HG03045 (cell line): ENCODE results near the gene ZFYVE27.

Source experiments
- ATAC-seq: cut with Tn5 transposase; IDR thresholded peaks from one replicate; pipeline ENCODE4 v1.9.1; 2021; ENCODE audit warnings: mild to moderate bottlenecking, moderate library complexity; ENCODE audit not compliant: unreplicated experiment

The ZFYVE27 gene

GRCh38 chr10:97743169-97743943, 6.4 kb downstream of the ZFYVE27 start:
- no peak for ATAC-seq

DNA sequence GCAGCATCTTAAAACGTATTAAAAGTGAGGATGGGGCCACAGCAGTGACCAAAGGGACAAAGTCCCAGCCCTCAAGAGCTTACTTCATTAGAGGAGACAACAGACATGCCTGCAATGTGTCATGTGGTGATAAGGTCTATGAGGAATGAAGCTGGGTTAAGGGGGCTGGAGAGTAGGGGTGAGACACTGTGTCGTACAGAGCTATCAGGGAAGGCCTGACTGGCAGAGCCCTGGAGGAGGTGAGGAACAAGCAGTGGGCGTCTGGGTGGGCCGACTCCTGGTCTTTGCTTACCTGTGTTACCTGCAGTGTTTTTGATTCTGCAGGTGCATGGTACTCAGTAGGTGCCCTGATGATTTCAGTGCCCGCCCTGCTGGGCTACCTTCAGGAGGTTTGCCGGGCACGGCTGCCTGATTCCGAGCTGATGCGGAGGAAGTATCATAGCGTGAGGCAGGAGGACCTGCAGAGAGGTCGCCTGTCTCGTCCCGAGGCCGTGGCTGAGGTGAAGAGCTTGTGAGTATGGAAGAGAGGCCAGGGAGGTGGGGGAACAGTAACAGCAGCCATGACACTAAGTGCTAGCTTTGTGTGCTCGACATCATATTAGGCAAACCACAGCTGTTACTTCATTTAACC, 7.6 kb downstream of the ZFYVE27 start:
- ATAC-seq: no peak

GRCh38 chr10:97747573-97747972, 10.6 kb downstream of the ZFYVE27 start:
- no peak for ATAC-seq

- no peak for ATAC-seq
Observed at GRCh38 chr10:97748116-97748515, 11.2 kb downstream of the ZFYVE27 start.

- no peak for ATAC-seq
Observed at GRCh38 chr10:97752956-97753355, 16.0 kb downstream of the ZFYVE27 start.

GRCh38 chr10:97754726-97755125, 17.8 kb downstream of the ZFYVE27 start:
- no peak for ATAC-seq

GRCh38 chr10:97755718-97756117, 18.8 kb downstream of the ZFYVE27 start:
- ATAC-seq: no peak

- no peak for ATAC-seq
Observed at GRCh38 chr10:97757471-97757870, 20.5 kb downstream of the ZFYVE27 start.

DNA sequence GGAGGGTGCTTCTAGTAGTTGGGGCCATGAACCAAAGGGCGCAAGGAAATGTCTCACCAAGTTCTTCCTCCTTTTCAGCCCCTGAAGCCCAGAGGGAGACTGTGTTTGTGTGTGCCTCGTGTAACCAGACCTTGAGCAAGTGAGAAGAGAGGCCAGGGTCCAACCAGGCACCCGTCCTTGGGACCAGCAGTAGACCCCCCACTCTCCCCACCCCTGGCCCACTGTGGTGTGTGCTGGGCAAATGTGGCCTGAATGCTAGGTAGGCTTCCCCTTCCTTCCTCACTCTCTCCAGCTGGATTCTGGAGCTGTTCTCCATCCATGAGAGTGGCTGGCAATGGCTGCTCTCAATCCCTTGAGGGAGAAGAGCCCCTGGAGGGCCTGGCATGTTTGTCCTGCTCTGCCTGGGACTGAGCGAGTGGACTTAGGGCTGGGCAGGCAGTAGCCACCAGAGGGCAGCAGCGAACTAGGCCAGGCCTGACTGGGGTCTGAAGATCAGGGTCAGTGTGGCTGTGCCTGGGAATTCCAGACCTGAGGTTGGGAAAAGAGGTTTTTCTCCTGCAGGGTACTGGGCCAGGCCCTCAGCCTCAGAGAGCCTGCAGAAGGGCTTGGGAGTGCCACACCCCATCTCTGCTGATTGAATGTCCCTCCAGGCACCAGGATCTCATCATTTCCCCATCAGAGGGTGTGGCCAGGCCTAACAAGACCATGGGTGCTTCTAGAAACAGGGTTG, 22.4 kb downstream of the ZFYVE27 start:
- no peak for ATAC-seq

DNA sequence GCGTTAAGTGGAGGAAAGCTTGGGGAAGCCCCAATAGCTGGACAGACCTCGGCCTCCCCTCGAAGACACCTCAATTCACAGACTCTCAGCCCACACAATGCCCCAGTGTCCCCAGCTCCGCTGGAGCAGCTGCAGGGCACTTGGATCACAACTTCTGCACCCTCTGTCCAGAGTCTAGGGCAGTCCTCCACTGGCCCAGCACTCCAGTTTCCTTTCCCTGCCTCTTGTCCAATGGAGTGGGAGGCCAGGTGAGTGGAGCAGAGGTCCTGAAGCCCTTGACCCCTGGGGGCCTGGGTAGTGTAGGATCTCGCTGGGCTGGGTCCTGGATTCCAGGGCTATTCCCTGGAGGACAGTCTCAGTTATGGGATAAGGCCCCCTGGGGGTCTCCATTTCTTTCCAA, 23.0 kb downstream of the ZFYVE27 start:
- no peak for ATAC-seq

DNA sequence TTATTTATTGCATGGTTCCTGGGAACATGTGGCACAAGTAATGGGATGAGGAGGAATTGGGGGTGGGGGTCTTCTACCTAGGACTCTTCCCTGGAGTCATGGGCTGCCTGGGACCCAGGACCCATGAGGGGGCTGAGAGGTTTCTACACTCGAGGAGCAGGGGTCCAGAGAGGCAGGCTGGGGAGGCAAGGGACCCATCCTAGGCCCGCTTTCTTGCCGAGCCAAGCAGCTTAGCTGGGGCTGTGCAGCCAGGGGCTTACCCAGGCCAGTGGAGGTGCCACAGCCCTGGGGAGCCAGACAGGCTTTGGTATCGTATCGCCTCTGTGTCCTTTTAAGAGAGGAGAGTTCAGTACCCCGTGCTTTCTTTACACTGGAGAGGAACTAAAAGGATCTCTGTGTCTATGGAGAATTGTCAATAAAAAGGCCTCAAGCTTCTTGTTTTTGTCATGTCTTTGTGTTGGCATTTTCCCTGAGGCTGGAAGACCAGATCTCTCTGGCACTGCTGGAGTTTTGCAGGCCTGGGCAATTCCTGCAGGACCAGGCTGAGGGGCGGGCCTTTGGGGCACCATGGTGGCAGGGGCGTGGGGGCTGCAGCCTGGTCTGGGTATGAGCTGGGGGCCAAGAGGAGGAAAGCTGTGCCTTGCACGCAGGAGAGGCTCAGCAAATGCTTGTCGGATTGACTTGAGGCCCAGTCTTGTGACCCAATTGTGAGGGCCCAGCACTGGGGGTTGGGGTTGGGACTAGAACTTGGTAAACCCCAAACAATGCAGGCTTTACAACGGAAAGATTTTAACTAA, 23.7 kb downstream of the ZFYVE27 start:
- no peak for ATAC-seq

GRCh38 chr10:97761331-97761865, 24.5 kb downstream of the ZFYVE27 start:
- ATAC-seq: no peak

DNA sequence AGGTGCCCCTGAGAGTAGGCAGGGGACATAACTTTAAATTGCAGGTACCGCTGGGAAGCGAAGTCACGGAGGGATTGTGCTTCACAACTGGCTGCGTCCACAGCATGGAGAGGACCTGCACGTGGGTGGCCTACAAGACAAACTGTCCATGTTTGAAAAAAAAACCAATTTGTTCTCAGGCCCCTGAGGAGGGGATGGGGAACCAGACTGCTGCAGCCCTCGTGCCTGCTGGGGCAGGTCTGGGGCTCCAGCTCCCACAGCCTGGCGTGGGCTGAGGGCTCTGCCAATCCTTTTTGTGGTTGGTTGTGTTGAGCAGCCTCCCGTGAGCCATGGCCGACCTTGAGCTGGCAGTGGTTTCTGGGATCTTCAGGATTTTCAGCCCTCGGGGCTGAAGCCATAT, 25.1 kb downstream of the ZFYVE27 start:
- ATAC-seq: no peak

DNA sequence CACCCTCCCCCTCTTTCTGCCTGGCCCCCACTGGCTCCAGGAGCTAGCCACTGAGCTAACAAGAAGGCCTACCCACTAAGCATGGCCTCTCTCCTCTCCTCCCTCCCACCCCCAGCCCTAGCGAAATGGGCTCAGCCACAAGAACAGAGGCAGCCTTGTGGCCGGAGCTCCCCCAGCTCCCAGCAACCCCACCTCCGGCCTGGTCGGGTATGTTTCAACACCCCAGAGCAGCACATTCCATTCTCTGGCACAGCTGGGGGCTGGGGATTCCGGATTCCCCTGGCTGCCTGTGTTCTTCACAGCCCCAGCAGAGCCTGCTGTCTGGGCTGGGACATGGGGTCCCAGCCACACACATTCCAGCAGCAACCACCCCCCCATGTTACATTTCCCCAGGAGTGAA, 25.9 kb downstream of the ZFYVE27 start:
- no peak for ATAC-seq

DNA sequence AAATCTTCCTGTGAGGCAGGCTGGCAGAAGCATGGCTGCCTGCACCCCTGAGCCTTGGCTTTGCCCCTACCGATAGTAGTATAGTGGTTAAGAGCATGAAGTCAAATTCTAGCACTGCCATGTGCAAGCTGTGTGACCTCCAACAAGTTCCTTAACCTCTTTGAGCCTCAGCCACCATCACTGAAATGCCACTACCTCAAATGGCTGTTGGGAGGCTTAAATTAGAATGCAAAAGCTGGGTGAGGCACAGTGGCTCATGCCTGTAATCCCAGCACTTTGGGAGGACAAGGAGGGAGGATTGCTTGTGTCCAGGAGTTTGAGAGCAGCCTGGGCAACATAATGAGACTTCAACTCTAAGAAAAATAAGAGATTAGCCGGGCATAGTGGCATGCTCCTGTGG, 26.5 kb downstream of the ZFYVE27 start:
- no peak for ATAC-seq

DNA sequence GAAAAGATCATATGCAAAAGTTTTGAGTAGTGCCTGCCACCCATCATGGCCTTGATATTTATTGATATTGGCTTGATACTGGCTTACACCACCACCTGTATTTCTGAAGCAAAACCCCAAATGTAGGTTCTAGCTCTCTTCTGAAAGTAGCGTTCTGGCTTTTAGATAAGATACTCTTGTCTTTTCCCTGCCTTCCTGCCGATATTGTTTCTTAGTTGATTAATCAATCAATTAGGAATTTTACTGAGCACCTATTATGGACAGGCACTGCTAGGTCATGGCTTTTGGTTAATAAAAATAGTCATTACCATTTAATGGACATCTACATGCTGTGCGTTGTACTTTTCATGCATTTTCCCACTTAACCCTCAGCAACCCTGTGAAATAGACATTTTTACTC, 27.0 kb downstream of the ZFYVE27 start:
- no peak for ATAC-seq

DNA sequence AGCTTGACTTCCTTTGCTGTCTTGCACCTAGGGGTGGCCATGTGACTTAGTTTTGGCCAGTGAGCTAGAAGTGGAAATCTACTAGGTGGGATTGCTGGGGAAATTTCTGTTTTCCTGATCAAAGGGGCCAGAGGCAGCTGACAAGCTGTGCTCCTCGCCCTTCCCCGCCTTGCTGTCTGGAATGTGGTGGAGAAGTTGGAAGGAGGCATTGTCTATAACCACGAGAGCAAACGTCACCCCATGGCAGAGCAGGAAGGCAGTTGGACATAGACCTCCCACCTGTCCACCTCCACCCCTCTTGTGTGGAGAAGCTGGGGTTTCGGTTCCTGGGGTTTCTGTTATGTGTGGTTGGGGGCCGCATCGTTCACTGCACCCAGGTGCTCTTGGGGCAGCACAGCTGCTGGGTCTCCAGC, 27.6 kb downstream of the ZFYVE27 start:
- ATAC-seq: no peak

DNA sequence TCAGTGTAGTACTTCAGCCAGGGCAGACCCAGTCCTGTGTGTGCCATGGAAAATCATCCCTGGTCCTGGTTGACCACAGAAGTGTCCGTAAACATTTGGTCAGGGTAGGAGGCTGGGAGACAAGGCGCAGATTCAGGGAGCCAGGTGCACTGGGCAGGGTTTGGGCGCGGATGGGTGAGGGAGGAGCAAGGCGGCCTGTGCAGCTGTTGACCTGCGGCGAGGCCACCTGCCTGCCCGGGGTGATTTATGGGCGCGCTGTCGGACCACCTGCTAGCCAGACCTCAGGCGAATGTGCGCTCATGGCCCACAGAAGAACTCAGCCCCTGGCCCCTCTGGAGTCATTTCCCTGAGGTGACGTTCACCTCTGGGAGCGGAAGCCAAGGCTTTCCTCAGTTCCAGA, 28.3 kb downstream of the ZFYVE27 start:
- ATAC-seq: no peak

DNA sequence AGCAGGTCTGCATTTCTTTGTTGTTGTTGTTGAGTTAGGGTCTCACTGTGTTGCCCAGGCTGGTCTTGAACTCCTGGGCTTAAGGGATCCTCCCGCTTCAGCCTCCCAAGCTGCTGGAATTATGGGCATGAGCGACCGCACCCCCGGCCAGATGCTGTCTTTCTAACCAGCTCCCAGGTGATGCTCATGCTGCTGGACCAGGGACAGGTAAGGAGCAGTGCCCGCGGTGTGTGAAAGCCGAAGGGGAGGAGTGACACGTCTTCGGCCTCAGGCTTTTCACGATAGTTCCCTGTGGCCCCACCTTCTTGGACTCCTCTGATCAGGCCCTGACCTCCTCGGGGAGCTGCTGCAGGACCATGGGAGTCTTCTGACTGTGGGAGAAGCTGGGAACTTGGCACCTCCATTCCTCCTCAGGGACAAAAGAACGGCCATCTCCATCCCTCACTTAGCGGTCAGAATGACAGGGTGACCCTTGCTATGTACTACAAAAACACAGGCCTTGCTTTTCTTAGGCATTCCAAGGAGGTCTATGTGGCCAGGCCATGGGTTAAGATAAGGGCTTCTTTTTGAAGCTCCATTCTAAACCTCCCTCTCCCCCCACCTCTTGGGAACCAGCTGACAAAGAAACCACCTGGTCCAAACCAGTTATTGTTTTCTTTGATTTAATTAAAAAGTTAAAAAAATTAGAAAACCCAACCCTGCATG, 29.3 kb downstream of the ZFYVE27 start:
- no peak for ATAC-seq
